GM19468 (cell line): ENCODE measurements around the gene CD180.

Experiments used
- ATAC-seq: cut with Tn5 transposase; IDR thresholded peaks from one replicate; pipeline ENCODE4 v1.9.1; 2021; ENCODE audit warnings: mild to moderate bottlenecking, moderate library complexity, moderate number of reproducible peaks; ENCODE audit not compliant: unreplicated experiment; ENCODE audit errors: extremely low read depth

The CD180 gene

GRCh38 chr5:67214707-67215447 lies 18.3 kb upstream of the CD180 start:
- ATAC-seq = no peak

- no peak for ATAC-seq
Observed at GRCh38 chr5:67214036-67214435, 17.4 kb upstream of the CD180 start.

GRCh38 chr5:67211926-67212325 lies 15.3 kb upstream of the CD180 start:
- no peak for ATAC-seq

GRCh38 chr5:67209141-67209771 lies 12.7 kb upstream of the CD180 start:
- no peak for ATAC-seq

GRCh38 chr5:67208403-67208802 lies 11.8 kb upstream of the CD180 start:
- no peak for ATAC-seq

- peak; percentile 71 for ATAC-seq
Observed at GRCh38 chr5:67206929-67207328, 10.3 kb upstream of the CD180 start.

GRCh38 chr5:67206461-67206860 lies 9.9 kb upstream of the CD180 start:
- ATAC-seq = no peak

- no peak for ATAC-seq
Observed at GRCh38 chr5:67205981-67206380, 9.4 kb upstream of the CD180 start.

GRCh38 chr5:67204821-67205220 lies 8.2 kb upstream of the CD180 start:
- ATAC-seq = no peak

GRCh38 chr5:67203701-67204074 lies 7.1 kb upstream of the CD180 start:
- no peak for ATAC-seq

GRCh38 chr5:67202828-67203227 lies 6.2 kb upstream of the CD180 start:
- ATAC-seq = no peak

GRCh38 chr5:67201897-67202549 lies 5.4 kb upstream of the CD180 start:
- ATAC-seq = no peak

GRCh38 chr5:67200809-67201562 lies 4.4 kb upstream of the CD180 start:
- ATAC-seq = no peak

GRCh38 chr5:67199859-67200258 lies 3.3 kb upstream of the CD180 start:
- ATAC-seq = no peak

- no peak for ATAC-seq
Observed at GRCh38 chr5:67198917-67199316, 2.3 kb upstream of the CD180 start.

GRCh38 chr5:67197536-67197935 lies 937 bp upstream of the CD180 start:
- no peak for ATAC-seq

- no peak for ATAC-seq
Observed at GRCh38 chr5:67195406-67196275, 958 bp downstream of the CD180 start.

- ATAC-seq = no peak
Observed at GRCh38 chr5:67194166-67194565, 2.4 kb downstream of the CD180 start.

- ATAC-seq = no peak
Observed at GRCh38 chr5:67193439-67193807, 3.2 kb downstream of the CD180 start.
